SK-N-SH (cell line): Measurements from ENCODE around the gene IQSEC2. TPM values are rescaled to one million over a fixed set of nuclear protein-coding genes. Genes with fewer than 3 reads are reported as not detected.

Source experiments
- CTCF ChIA-PET: fragments of 300-600, 350-600 bp; formaldehyde crosslinking; extraction: SDS; loops from one replicate; lab custom pipeline; 2021; lab: Yijun Ruan, JAX
- POLR2A ChIA-PET: fragments of 350-600 bp; sonication (Branson Sonifier 250); formaldehyde crosslinking; extraction: SDS; loops from one replicate; lab custom pipeline; 2020; ENCODE audit warnings: antibody characterized with exemption, inconsistent platforms; lab: Yijun Ruan, JAX
- DNase-seq: peaks from one replicate; pipeline ENCODE4 v3.0.0; 2012
- H2AFZ ChIP-seq: fragments of 200-600 bp; sonication (generic); 2 replicates; pipeline ENCODE4 v1.8.1; 2016; ENCODE audit warnings: antibody characterized with exemption, mild to moderate bottlenecking, low read depth
- H3F3A ChIP-seq: fragments of 200-600 bp; sonication (generic); replicated peaks from 2 replicates; pipeline ENCODE3; 2016; ENCODE audit warnings: antibody characterized with exemption, mild to moderate bottlenecking; ENCODE audit not compliant: insufficient read depth
- H3K27ac ChIP-seq, 2 experiments: fragments of 200-500 bp in 1 of 2; fragments of 200-600 bp in 1 of 2; sonication (Bioruptor generic) in 1 of 2; sonication (generic), shearing (Covaris generic) in 1 of 2; 2 replicates each; pipeline versions ENCODE4 v1.5.1 to v1.6.1; 2014 to 2016; ENCODE audit warnings: low read depth in 2 of 2, inconsistent platforms in 1 of 2, low read length in 1 of 2, mild to moderate bottlenecking in 1 of 2, mixed read lengths in 1 of 2
- H3K27me3 ChIP-seq: fragments of 200-600 bp; sonication (generic), shearing (Covaris generic); 2 replicates; pipeline ENCODE4 v1.6.1; 2016; ENCODE audit warnings: mixed run types; ENCODE audit not compliant: insufficient read depth
- H3K36me3 ChIP-seq, 2 experiments: fragments of 200-500 bp in 1 of 2; fragments of 200-600 bp in 1 of 2; sonication (Bioruptor generic) in 1 of 2; sonication (generic) in 1 of 2; replicated peaks in 1 of 2; 2 replicates each; pipeline versions ENCODE3 to v1.5.1; 2014 to 2016; ENCODE audit warnings: low read length in 1 of 2, mild to moderate bottlenecking in 1 of 2; ENCODE audit not compliant: insufficient read depth in 2 of 2, control insufficient read depth in 1 of 2
- H3K4me1 ChIP-seq, 2 experiments: fragments of 200-500 bp in 1 of 2; fragments of 200-600 bp in 1 of 2; sonication (Bioruptor generic) in 1 of 2; sonication (generic), shearing (Covaris generic) in 1 of 2; 2 replicates each; pipeline versions ENCODE4 v1.5.1 to v1.6.1; 2014 to 2016; ENCODE audit warnings: low read depth in 1 of 2, low read length in 1 of 2, mixed run types in 1 of 2; ENCODE audit not compliant: insufficient read depth in 2 of 2, control insufficient read depth in 1 of 2
- H3K4me2 ChIP-seq: fragments of 200-600 bp; sonication (generic), shearing (Covaris generic); 2 replicates; pipeline ENCODE4 v1.6.1; 2017; ENCODE audit warnings: mixed run types
- H3K4me3 ChIP-seq, 2 experiments: fragments of 200-500 bp in 1 of 2; fragments of 200-600 bp in 1 of 2; sonication (Bioruptor generic) in 1 of 2; sonication (generic), shearing (Covaris generic) in 1 of 2; 2 replicates each; pipeline versions ENCODE4 v1.5.1 to v1.8.1; 2014 to 2016; ENCODE audit warnings: low read depth in 2 of 2, inconsistent platforms in 1 of 2, low read length in 1 of 2, mild to moderate bottlenecking in 1 of 2, mixed read lengths in 1 of 2, moderate library complexity in 1 of 2
- H3K79me2 ChIP-seq: fragments of 200-600 bp; sonication (generic); 2 replicates; pipeline ENCODE4 v1.8.1; 2017; ENCODE audit warnings: mild to moderate bottlenecking; ENCODE audit not compliant: insufficient read depth
- H3K9ac ChIP-seq: fragments of 200-600 bp; sonication (generic); 2 replicates; pipeline ENCODE4 v1.6.1; 2017; ENCODE audit warnings: mixed run types
- H3K9me2 ChIP-seq: fragments of 200-600 bp; sonication (generic); 2 replicates; pipeline ENCODE4 v1.6.1; 2017; ENCODE audit warnings: mixed run types
- H3K9me3 ChIP-seq: fragments of 200-600 bp; sonication (generic); 2 replicates; pipeline ENCODE4 v1.6.1; 2017; ENCODE audit warnings: mixed run types, mild to moderate bottlenecking, moderate library complexity
- H4K20me1 ChIP-seq: fragments of 200-600 bp; sonication (generic); 2 replicates; pipeline ENCODE4 v1.6.1; 2017; ENCODE audit warnings: mild to moderate bottlenecking, mixed run types; ENCODE audit not compliant: insufficient read depth
- CHD2 ChIP-seq: fragments of 150-350 bp; IDR thresholded peaks from 2 replicates; pipeline ENCODE4 v1.6.1; 2018; ENCODE audit warnings: low read length; ENCODE audit not compliant: partially characterized antibody
- ELF1 ChIP-seq: IDR thresholded peaks from 2 replicates; pipeline ENCODE4 v1.4.0; 2012
- EP300 ChIP-seq, 2 experiments: IDR thresholded peaks; 2 replicates each; pipeline versions ENCODE4 v1.4.0 to v1.6.1; 2012; ENCODE audit warnings: borderline replicate concordance in 1 of 2, low read depth in 1 of 2, low read length in 1 of 2
- EZH2phosphoT487 ChIP-seq: fragments of 200-600 bp; sonication (generic); IDR thresholded peaks from 2 replicates; pipeline ENCODE4 v1.6.1; 2017; ENCODE audit warnings: low read depth, mixed run types, mild to moderate bottlenecking, antibody characterized with exemption, moderate library complexity, borderline replicate concordance
- FOXJ3 ChIP-seq: sonication (generic); formaldehyde crosslinking; IDR thresholded peaks from 2 replicates; pipeline ENCODE4 v1.5.1; 2020; ENCODE audit warnings: mild to moderate bottlenecking, missing genetic modification reagents
- GABPA ChIP-seq: IDR thresholded peaks from 2 replicates; pipeline ENCODE4 v1.4.0; 2012; ENCODE audit warnings: low read depth, mild to moderate bottlenecking
- GATA2 ChIP-seq: sonication (generic); formaldehyde crosslinking; IDR thresholded peaks from 2 replicates; pipeline ENCODE4 v1.5.0; 2020; ENCODE audit warnings: mild to moderate bottlenecking, missing genetic modification reagents
- IRF3 ChIP-seq: fragments of 150-350 bp; IDR thresholded peaks from 2 replicates; pipeline ENCODE4 v1.6.1; 2016; ENCODE audit warnings: mild to moderate bottlenecking, low read depth, low read length
- JUND ChIP-seq: IDR thresholded peaks from 2 replicates; pipeline ENCODE4 v1.4.0; 2012
- PBX3 ChIP-seq: IDR thresholded peaks from 2 replicates; pipeline ENCODE4; 2012
- POLR2AphosphoS5 ChIP-seq: IDR thresholded peaks from 2 replicates; pipeline ENCODE4 v1.6.1; 2012; ENCODE audit warnings: low read depth, low read length
- REST ChIP-seq: IDR thresholded peaks from 2 replicates; pipeline ENCODE4 v1.6.1; 2012; ENCODE audit warnings: mild to moderate bottlenecking, low read depth, low read length, moderate library complexity
- RXRA ChIP-seq: IDR thresholded peaks from 2 replicates; pipeline ENCODE4 v1.4.0; 2012; ENCODE audit warnings: low read depth, mild to moderate bottlenecking, borderline replicate concordance
- SIN3A ChIP-seq: IDR thresholded peaks from 2 replicates; pipeline ENCODE4 v1.6.1; 2012; ENCODE audit warnings: low read depth, mild to moderate bottlenecking, low read length, moderate library complexity, borderline replicate concordance
- SMC3 ChIP-seq: IDR thresholded peaks from 2 replicates; pipeline ENCODE4 v1.6.1; 2012; ENCODE audit warnings: low read depth, low read length, improper control_type of control experiment
- TAF1 ChIP-seq: IDR thresholded peaks from 2 replicates; pipeline ENCODE4 v1.6.1; 2012; ENCODE audit warnings: low read depth, mild to moderate bottlenecking, low read length, moderate library complexity, borderline replicate concordance
- USF2 ChIP-seq: fragments of 150-350 bp; IDR thresholded peaks from 2 replicates; pipeline ENCODE4 v1.6.1; 2017; ENCODE audit warnings: antibody characterized with exemption, low read length, low read depth, borderline replicate concordance
- YY1 ChIP-seq: IDR thresholded peaks from 2 replicates; pipeline ENCODE4 v1.4.0; 2012; ENCODE audit warnings: low read depth, mild to moderate bottlenecking
- WGBS: methylation state at CpG from one replicate; pipeline ENCODE4 v1.1.6; 2017; ENCODE audit warnings: low lambda C conversion rate; 5-methylcytosine and 5-hydroxymethylcytosine counted together
- polyA plus RNA-seq, 3 experiments: library from polyadenylated mRNA; depleted of rRNA; stranded (reverse); fragments of >200 nt; gene quantifications; 2 replicates each; pipeline ENCODE4 v1.2.3, GENCODE V29; 2012

The IQSEC2 gene
- polyA plus RNA-seq, 1 of the 3 experiments (the other 2 are of a cell fraction): 24.7 TPM

GRCh38 chrX:53266914-53267313 lies 14.5 kb downstream of the IQSEC2 start:
- DNase-seq: no peak
- Histone ChIP-seq H3K27ac (no peak overlapping the region), H3K27me3 (no peaks in the 10 kb centered on the region), H3K36me3 (peaks cover 0 to 2% of the 10 kb centered on the region in 2 experiments), H3F3A (no peaks in the 10 kb centered on the region), H3K4me2 (no peak overlapping the region), H3K4me3 (no peak overlapping the region), H3K79me2 (peaks cover 6% of the 10 kb centered on the region; the same call in 1 of the 2 replicates), H3K4me1 (peaks cover 0 to 8% of the 10 kb centered on the region in 2 experiments; a peak in 3 of 4 replicates), H2AFZ (no peak overlapping the region), H3K9me3 (no peaks in the 10 kb centered on the region), H4K20me1 (no peaks in the 10 kb centered on the region; the same call in 1 of the 2 replicates), H3K9me2 (no peaks in the 10 kb centered on the region), H3K9ac (no peak overlapping the region)
- CTCF ChIA-PET: interaction anchor here (0.8 to 0.9 kb wide), 2 partner anchors 17 to 62 kb away, joined by 3 read pairs; no protein-coding TSS in a partner anchor
- 69% methylated on average over 9 of the region's 11 CpGs for WGBS
- POLR2A ChIA-PET: no interaction called here
- TF ChIP-seq USF2: no peak
- no peak for TF ChIP-seq JUND
- no peak for TF ChIP-seq GATA2
- TF ChIP-seq EZH2phosphoT487: no peak
- no peak for TF ChIP-seq PBX3
- no peak for TF ChIP-seq EP300 (IDR thresholded peaks at IDR 0.05; ENCODE audit: borderline replicate concordance in 1 of 2, low read depth in 1 of 2, low read length in 1 of 2)
- TF ChIP-seq GABPA: no peak
- TF ChIP-seq FOXJ3 (CRISPR knock-in tag): no peak
- no peak for TF ChIP-seq POLR2AphosphoS5
- no peak for TF ChIP-seq CHD2
- TF ChIP-seq RXRA: no peak
- TF ChIP-seq YY1: no peak
- no peak for TF ChIP-seq SIN3A
- no peak for TF ChIP-seq ELF1
- TF ChIP-seq SMC3: no peak
- TF ChIP-seq TAF1: no peak
- no peak for TF ChIP-seq IRF3
- no peak for TF ChIP-seq REST
